OCI-LY1 (cell line): ENCODE data around the gene SCLY.
"Not testable (repeated sequence)": the region's sequence is repeated elsewhere in the genome, so short reads cannot be mapped to it uniquely, and the experiment has no call there.

Source experiments
- EZH2 ChIP-seq: fragments of 200-600 bp; sonication (generic), shearing (Covaris generic); IDR thresholded peaks from 2 replicates; pipeline ENCODE4 v1.8.0; 2017; ENCODE audit warnings: borderline replicate concordance, mixed run types, mild to moderate bottlenecking, antibody characterized with exemption, low read length, moderate library complexity, mixed read lengths
- TF ChIP-seq, protein P1 (sequence below): fragments of 200-600 bp; sonication (generic), shearing (Covaris generic); IDR thresholded peaks from 2 replicates; pipeline ENCODE4 v1.5.1; 2017; ENCODE audit warnings: mild to moderate bottlenecking, antibody characterized with exemption, low read length, moderate library complexity, mixed read lengths

- TF ChIP-seq, protein P1, sequence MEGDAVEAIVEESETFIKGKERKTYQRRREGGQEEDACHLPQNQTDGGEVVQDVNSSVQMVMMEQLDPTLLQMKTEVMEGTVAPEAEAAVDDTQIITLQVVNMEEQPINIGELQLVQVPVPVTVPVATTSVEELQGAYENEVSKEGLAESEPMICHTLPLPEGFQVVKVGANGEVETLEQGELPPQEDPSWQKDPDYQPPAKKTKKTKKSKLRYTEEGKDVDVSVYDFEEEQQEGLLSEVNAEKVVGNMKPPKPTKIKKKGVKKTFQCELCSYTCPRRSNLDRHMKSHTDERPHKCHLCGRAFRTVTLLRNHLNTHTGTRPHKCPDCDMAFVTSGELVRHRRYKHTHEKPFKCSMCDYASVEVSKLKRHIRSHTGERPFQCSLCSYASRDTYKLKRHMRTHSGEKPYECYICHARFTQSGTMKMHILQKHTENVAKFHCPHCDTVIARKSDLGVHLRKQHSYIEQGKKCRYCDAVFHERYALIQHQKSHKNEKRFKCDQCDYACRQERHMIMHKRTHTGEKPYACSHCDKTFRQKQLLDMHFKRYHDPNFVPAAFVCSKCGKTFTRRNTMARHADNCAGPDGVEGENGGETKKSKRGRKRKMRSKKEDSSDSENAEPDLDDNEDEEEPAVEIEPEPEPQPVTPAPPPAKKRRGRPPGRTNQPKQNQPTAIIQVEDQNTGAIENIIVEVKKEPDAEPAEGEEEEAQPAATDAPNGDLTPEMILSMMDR, result not testable (repeated sequence)
- TF ChIP-seq EZH2, result not testable (repeated sequence)
Observed at GRCh38 chr2:238033991-238034390, 26.8 kb upstream of the SCLY start.
